MCF 10A (cell line): ENCODE results near the gene CMYA5. TPM values are rescaled to one million over a fixed set of nuclear protein-coding genes. Genes with fewer than 3 reads are reported as not detected.

Source experiments
- BruUV-seq: library from RNA; stranded (reverse); fragments of 400-500 nt; replicated peaks from 2 replicates; lab custom pipeline; 2021; lab: Mats Ljungman, UMichigan
- CTCF ChIA-PET: fragments of 300-600 bp; sonication (Branson Sonifier 250); formaldehyde crosslinking; extraction: SDS; loops from one replicate; lab custom pipeline; 2021; ENCODE audit warnings: antibody characterized with exemption, inconsistent platforms; lab: Yijun Ruan, JAX
- POLR2A ChIA-PET: fragments of 300-600, 350-650 bp; sonication (Branson Sonifier 250); formaldehyde crosslinking; extraction: SDS; loops from one replicate; lab custom pipeline; 2020; ENCODE audit warnings: antibody characterized with exemption, inconsistent platforms; lab: Yijun Ruan, JAX
- DNase-seq: peaks from one replicate; pipeline ENCODE4 v3.0.0-alpha.2; 2018; ENCODE audit not compliant: unreplicated experiment
- H3K27ac Mint-ChIP-seq: one replicate; pipeline ENCODE4 v1.8.0; 2022; ENCODE audit warnings: mild to moderate bottlenecking, low read depth, mixed read lengths; ENCODE audit not compliant: unreplicated experiment
- H3K27me3 Mint-ChIP-seq: one replicate; pipeline ENCODE4 v1.8.0; 2022; ENCODE audit warnings: mixed read lengths; ENCODE audit not compliant: insufficient read depth, unreplicated experiment
- H3K36me3 Mint-ChIP-seq: one replicate; pipeline ENCODE4 v1.8.0; 2022; ENCODE audit warnings: mild to moderate bottlenecking, moderate library complexity, mixed read lengths; ENCODE audit not compliant: insufficient read depth, unreplicated experiment
- H3K4me1 Mint-ChIP-seq: one replicate; pipeline ENCODE4 v1.8.0; 2022; ENCODE audit warnings: mixed read lengths; ENCODE audit not compliant: insufficient read depth, unreplicated experiment
- H3K4me3 Mint-ChIP-seq: one replicate; pipeline ENCODE4 v1.8.0; 2022; ENCODE audit warnings: mild to moderate bottlenecking, moderate library complexity, mixed read lengths; ENCODE audit not compliant: unreplicated experiment
- H3K9me3 Mint-ChIP-seq: one replicate; pipeline ENCODE4 v1.8.0; 2022; ENCODE audit warnings: mixed read lengths; ENCODE audit not compliant: unreplicated experiment
- intact Hi-C: fragments of 100-400 bp; cut with micrococcal nuclease; formaldehyde crosslinking; loops from 2 replicates; pipeline ENCODE4 v1.14.1; 2022
- total RNA-seq: library from RNA; stranded (reverse); gene quantifications from 2 replicates; pipeline ENCODE4 v1.2.3, GENCODE V29; 2022
- TF ChIP-seq, protein P1 (sequence below): fragments of 200-600 bp; IDR thresholded peaks from one replicate; pipeline ENCODE4 v1.8.0; 2022; ENCODE audit warnings: antibody characterized with exemption, mild to moderate bottlenecking; ENCODE audit not compliant: unreplicated experiment

Gene CMYA5
- total RNA-seq, 1 experiment from 2014 or later, result 0.61 TPM

DNA sequence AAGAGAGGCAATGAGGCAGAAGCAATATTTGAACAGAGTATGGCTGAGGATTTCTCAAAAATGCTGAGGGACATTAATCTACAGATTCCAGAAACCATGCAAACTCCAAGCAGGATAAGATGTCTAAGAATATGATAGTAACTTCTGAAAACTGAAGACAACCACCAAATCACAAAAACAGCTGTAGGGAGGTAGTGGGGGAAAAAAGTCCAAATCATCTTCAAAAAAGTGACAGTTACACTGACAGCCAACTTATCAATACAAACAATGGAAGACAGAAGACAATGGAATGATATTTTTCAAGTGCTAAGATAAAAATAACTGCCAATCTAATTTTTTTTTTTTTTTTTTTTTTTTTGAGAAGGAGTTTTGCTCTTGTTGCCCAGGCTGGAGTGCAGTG, 30.5 kb downstream of the CMYA5 start:
- Mint-ChIP-seq H3K27ac (no peak overlapping the region), H3K9me3 (peaks cover 16% of the 10 kb centered on the region), H3K27me3 (no peaks in the 10 kb centered on the region), H3K4me3 (no peak overlapping the region), H3K36me3 (no peaks in the 10 kb centered on the region), H3K4me1 (no peaks in the 10 kb centered on the region)
- ChIA-PET POLR2A (no interaction called here), CTCF (no interaction called here)
- BruUV-seq, result no TSS peak
- intact Hi-C loops, result no loop called here
- TF ChIP-seq, protein P1, sequence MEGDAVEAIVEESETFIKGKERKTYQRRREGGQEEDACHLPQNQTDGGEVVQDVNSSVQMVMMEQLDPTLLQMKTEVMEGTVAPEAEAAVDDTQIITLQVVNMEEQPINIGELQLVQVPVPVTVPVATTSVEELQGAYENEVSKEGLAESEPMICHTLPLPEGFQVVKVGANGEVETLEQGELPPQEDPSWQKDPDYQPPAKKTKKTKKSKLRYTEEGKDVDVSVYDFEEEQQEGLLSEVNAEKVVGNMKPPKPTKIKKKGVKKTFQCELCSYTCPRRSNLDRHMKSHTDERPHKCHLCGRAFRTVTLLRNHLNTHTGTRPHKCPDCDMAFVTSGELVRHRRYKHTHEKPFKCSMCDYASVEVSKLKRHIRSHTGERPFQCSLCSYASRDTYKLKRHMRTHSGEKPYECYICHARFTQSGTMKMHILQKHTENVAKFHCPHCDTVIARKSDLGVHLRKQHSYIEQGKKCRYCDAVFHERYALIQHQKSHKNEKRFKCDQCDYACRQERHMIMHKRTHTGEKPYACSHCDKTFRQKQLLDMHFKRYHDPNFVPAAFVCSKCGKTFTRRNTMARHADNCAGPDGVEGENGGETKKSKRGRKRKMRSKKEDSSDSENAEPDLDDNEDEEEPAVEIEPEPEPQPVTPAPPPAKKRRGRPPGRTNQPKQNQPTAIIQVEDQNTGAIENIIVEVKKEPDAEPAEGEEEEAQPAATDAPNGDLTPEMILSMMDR, result no peak
- no peak for DNase-seq

DNA sequence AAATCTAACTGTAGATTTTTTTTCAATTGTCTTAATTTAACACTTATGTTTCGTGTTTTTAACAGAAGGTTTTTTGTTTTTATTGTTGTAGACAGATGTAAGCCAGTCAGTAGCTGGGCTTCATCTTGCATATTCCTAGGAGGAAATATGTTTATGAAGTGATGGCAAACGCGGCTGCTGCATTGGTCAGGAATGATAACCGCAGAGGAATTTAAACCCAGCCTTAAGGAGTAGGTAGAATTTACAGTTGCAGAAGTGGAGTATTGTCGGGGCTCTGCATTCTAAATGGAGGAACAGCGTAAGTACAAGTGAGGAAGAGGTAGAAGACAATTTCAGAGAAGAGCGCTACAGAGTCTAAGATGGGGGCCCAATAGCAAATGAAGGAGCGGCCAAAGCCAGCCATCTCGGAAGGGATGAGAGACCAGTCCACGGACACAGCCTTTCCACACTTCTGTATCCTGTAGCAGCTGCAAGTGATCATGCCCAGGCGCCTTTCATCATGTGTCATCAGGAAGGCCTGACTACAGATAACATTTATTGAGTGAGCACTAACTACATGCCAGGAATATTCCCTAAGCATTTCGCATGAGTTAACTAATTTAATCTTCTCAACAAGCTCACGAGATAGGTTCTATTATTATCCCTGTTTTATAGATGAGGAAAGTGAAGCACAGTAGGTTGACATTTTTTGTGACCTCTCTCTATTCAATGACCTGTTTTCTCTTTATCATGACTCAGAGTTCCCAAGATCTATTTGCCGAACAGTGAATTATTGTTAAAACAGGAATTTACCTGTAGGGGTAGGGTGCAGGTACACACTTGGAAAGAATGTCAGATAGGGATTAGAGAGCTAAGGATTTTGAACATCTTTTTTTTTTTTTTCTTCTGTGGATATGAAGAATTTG, 38.1 kb downstream of the CMYA5 start:
- TF ChIP-seq, protein P1, result no peak
- DNase-seq, result no peak
- Mint-ChIP-seq H3K4me1 (no peaks in the 10 kb centered on the region), H3K4me3 (no peak overlapping the region), H3K9me3 (no peaks in the 10 kb centered on the region), H3K27me3 (peaks cover 58% of the 10 kb centered on the region), H3K27ac (no peak overlapping the region), H3K36me3 (no peaks in the 10 kb centered on the region)
- no TSS peak for BruUV-seq
- POLR2A ChIA-PET, result interaction anchor here (0.9 kb wide), 1 partner anchor 11 kb away, joined by 3 read pairs; no protein-coding TSS in a partner anchor
- intact Hi-C loops, result no loop called here
- CTCF ChIA-PET, result interaction anchor here (0.7 kb wide), 1 partner anchor 9 kb away, joined by 3 read pairs; no protein-coding TSS in a partner anchor

DNA sequence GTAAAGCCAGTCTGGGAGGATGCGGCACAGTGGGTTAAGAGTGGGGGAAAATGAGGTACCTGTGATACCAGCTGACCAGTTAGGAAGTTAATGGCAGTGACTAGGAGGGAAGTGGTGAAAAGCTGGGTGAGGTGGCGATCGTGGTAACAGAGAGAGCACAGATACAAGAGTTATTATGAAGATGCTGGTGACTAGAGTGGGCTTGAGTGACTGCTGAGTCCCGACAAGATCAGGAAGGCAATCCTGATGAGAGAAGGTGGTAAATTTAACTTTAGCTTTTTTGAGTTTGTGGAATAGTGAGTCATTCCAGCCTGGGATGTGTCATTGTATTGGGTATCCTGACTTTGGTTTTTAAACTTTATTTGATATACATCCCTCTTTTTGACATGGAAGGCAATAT, 38.8 kb downstream of the CMYA5 start:
- no peak overlapping the region for H3K27ac Mint-ChIP-seq
- H3K27me3 Mint-ChIP-seq, result peaks cover 65% of the 10 kb centered on the region
- no peaks in the 10 kb centered on the region for H3K36me3 Mint-ChIP-seq
- TF ChIP-seq, protein P1, result no peak
- H3K4me1 Mint-ChIP-seq, result no peaks in the 10 kb centered on the region
- intact Hi-C loops, result no loop called here
- ChIA-PET CTCF (interaction anchor here (0.6 to 0.7 kb wide), 2 partner anchors 9 to 14 kb away, joined by 3 read pairs; no protein-coding TSS in a partner anchor), POLR2A (interaction anchor here (0.9 kb wide), 1 partner anchor 12 kb away, joined by 3 read pairs; no protein-coding TSS in a partner anchor)
- no peak for DNase-seq
- BruUV-seq, result no TSS peak
- no peaks in the 10 kb centered on the region for H3K9me3 Mint-ChIP-seq
- H3K4me3 Mint-ChIP-seq, result no peak overlapping the region

DNA sequence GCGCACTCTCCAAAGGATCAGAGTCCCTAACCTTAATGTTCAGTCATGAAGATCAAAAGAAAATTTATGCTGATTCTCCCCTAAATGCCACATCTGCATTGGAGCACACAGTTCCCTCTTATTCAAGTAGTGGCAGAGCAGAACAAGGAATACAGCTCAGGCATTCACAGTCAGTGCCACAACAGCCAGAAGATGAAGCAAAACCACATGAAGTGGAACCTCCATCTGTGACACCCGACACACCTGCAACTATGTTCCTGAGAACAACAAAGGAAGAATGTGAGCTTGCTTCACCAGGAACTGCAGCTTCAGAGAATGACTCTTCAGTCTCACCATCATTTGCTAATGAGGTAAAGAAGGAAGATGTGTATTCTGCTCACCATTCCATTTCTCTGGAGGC, 40.0 kb downstream of the CMYA5 start:
- POLR2A ChIA-PET, result no interaction called here
- Mint-ChIP-seq H3K4me3 (no peak overlapping the region), H3K27me3 (peaks cover 78% of the 10 kb centered on the region), H3K36me3 (no peaks in the 10 kb centered on the region), H3K27ac (no peak overlapping the region), H3K9me3 (no peaks in the 10 kb centered on the region), H3K4me1 (no peaks in the 10 kb centered on the region)
- intact Hi-C loops, result no loop called here
- TF ChIP-seq, protein P1, result no peak
- DNase-seq, result no peak
- BruUV-seq, result no TSS peak
- CTCF ChIA-PET, result no interaction called here
